GM21737 (cell line): ENCODE results near the gene CEP290.
A peak's percentile ranks its signal among the peaks of the same experiment; 100 is the strongest.
"Not testable (repeated sequence)": the region's sequence is repeated elsewhere in the genome, so short reads cannot be mapped to it uniquely, and the experiment has no call there.

Experiments
- ATAC-seq: cut with Tn5 transposase; IDR thresholded peaks from one replicate; pipeline ENCODE4 v1.9.1; 2021; ENCODE audit warnings: mild to moderate bottlenecking, moderate library complexity; ENCODE audit not compliant: unreplicated experiment

Gene CEP290

GRCh38 chr12:88057994-88058718 is 83.7 kb downstream of the CEP290 start:
- ATAC-seq: no peak

- ATAC-seq: no peak
Measured at GRCh38 chr12:88056571-88056970, 85.3 kb downstream of the CEP290 start.

- ATAC-seq: no peak
Measured at GRCh38 chr12:88052686-88053085, 89.2 kb downstream of the CEP290 start.

GRCh38 chr12:88044035-88044434 is 97.9 kb downstream of the CEP290 start:
- ATAC-seq: no peak

- no peak for ATAC-seq
Measured at GRCh38 chr12:88037770-88038169, 104.1 kb downstream of the CEP290 start.

GRCh38 chr12:88036353-88036965 is 105.4 kb downstream of the CEP290 start:
- no peak for ATAC-seq

- peak; percentile 19 for ATAC-seq
Measured at GRCh38 chr12:88035907-88036289, 106.0 kb downstream of the CEP290 start.

GRCh38 chr12:88035271-88035906 is 106.5 kb downstream of the CEP290 start:
- peak; percentile 100 for ATAC-seq

GRCh38 chr12:88031161-88031560 is 110.7 kb downstream of the CEP290 start:
- not testable (repeated sequence) for ATAC-seq

GRCh38 chr12:88029093-88029665 is 112.7 kb downstream of the CEP290 start, which contains the start of gene C12orf50:
Gene C12orf50 (minus strand): TSS chr12:88029401. CDS start chr12:88026962, 2,439 bp downstream.
- ATAC-seq: no peak

GRCh38 chr12:88026196-88026595 is 115.7 kb downstream of the CEP290 start:
- ATAC-seq: no peak

- ATAC-seq: no peak
Measured at GRCh38 chr12:88017964-88018363, 123.9 kb downstream of the CEP290 start.

- no peak for ATAC-seq
Measured at GRCh38 chr12:88015825-88016224, 126.1 kb downstream of the CEP290 start.

- no peak for ATAC-seq
Measured at GRCh38 chr12:88011755-88012154, 130.1 kb downstream of the CEP290 start.

GRCh38 chr12:88006351-88006750 is 135.5 kb downstream of the CEP290 start:
- no peak for ATAC-seq

- ATAC-seq: no peak
Measured at GRCh38 chr12:88001327-88001726, 140.6 kb downstream of the CEP290 start.
